H1 (cell line): ENCODE measurements around the gene DIP2C. TPM values are rescaled to one million over a fixed set of nuclear protein-coding genes. Genes with fewer than 3 reads are reported as not detected.

Experiments used
- CTCF ChIA-PET: fragments of 300-600 bp; sonication (Branson Sonifier 250); formaldehyde crosslinking; loops from one replicate; lab custom pipeline; 2021; ENCODE audit not compliant: partially characterized antibody; lab: Charles Lee
- POLR2A ChIA-PET: fragments of 300-600 bp; sonication (Branson Sonifier 250); formaldehyde crosslinking; loops from one replicate; lab custom pipeline; 2021; ENCODE audit warnings: inconsistent platforms; ENCODE audit not compliant: partially characterized antibody; lab: Charles Lee
- DNase-seq, 2 experiments: peaks; one replicate each; pipeline versions ENCODE4 v3.0.0 to v3.0.0-alpha.2; 2010 to 2022; ENCODE audit warnings: low spot score in 2 of 2, low read depth in 1 of 2, mixed read lengths in 1 of 2
- FAIRE-seq: peaks from 2 replicates; lab custom pipeline; 2011; peaks lifted over from hg19 to GRCh38; lab: Jason Lieb, UNC
- H2AFZ ChIP-seq: 2 replicates; pipeline ENCODE4 v1.8.1; 2012; ENCODE audit warnings: low read length, inconsistent platforms
- H2AK5ac ChIP-seq: 2 replicates; pipeline ENCODE4 v1.6.1; 2013; ENCODE audit warnings: low read depth, low read length
- H2BK120ac ChIP-seq: replicated peaks from 2 replicates; pipeline ENCODE3; 2013; ENCODE audit warnings: low read depth, low read length, inconsistent platforms
- H2BK12ac ChIP-seq: 2 replicates; pipeline ENCODE4 v1.6.1; 2013; ENCODE audit warnings: low read depth, low read length
- H2BK15ac ChIP-seq: 2 replicates; pipeline ENCODE4 v1.6.1; 2013; ENCODE audit warnings: low read length
- H2BK20ac ChIP-seq: 2 replicates; pipeline ENCODE4 v1.6.1; 2013; ENCODE audit warnings: low read length
- H2BK5ac ChIP-seq: 2 replicates; pipeline ENCODE4 v1.6.1; 2013; ENCODE audit warnings: low read depth, low read length
- H3K14ac ChIP-seq: 2 replicates; pipeline ENCODE4 v1.6.1; 2013; ENCODE audit warnings: inconsistent platforms; ENCODE audit not compliant: insufficient read length
- H3K18ac ChIP-seq: 2 replicates; pipeline ENCODE4 v1.6.1; 2013; ENCODE audit warnings: low read length; ENCODE audit errors: extremely low read depth
- H3K23ac ChIP-seq: 2 replicates; pipeline ENCODE4 v1.6.1; 2013; ENCODE audit warnings: inconsistent platforms; ENCODE audit not compliant: insufficient read length
- H3K23me2 ChIP-seq: 2 replicates; pipeline ENCODE4 v1.6.1; 2013; ENCODE audit warnings: low read depth, low read length
- H3K27ac ChIP-seq: 2 replicates; pipeline ENCODE4 v1.6.1; 2011; ENCODE audit warnings: low read depth, low read length, inconsistent platforms
- H3K27me3 ChIP-seq, 4 experiments: replicated peaks in 1 of 4; 1 replicate in 1 of 4; 2 replicates in 3 of 4; pipeline versions ENCODE4 v1.6.1 to v1.8.1; 2011 to 2013; ENCODE audit warnings: low read length in 3 of 4, mild to moderate bottlenecking in 3 of 4, inconsistent platforms in 2 of 4, mixed read lengths in 2 of 4, moderate library complexity in 1 of 4; ENCODE audit not compliant: control insufficient read depth in 3 of 4, insufficient read depth in 3 of 4; ENCODE audit errors: extremely low read depth in 1 of 4
- H3K36me3 ChIP-seq, 4 experiments: 2 replicates each; pipeline versions ENCODE4 v1.6.1 to v1.8.1; 2011 to 2013; ENCODE audit warnings: mild to moderate bottlenecking in 4 of 4, low read length in 3 of 4, moderate library complexity in 2 of 4, control low read depth in 1 of 4, inconsistent platforms in 1 of 4; ENCODE audit not compliant: insufficient read depth in 4 of 4, control insufficient read depth in 2 of 4
- H3K4ac ChIP-seq: replicated peaks from 2 replicates; pipeline ENCODE3; 2013; ENCODE audit warnings: low read length, low read depth, mixed read lengths, inconsistent platforms; ENCODE audit not compliant: insufficient read length
- H3K4me1 ChIP-seq, 4 experiments: replicated peaks in 1 of 4; 1 replicate in 1 of 4; 2 replicates in 3 of 4; pipeline versions ENCODE4 v1.6.1 to v1.8.1; 2011 to 2013; ENCODE audit warnings: low read length in 3 of 4, inconsistent platforms in 2 of 4, mixed read lengths in 1 of 4; ENCODE audit not compliant: insufficient read depth in 4 of 4, control insufficient read depth in 3 of 4
- H3K4me2 ChIP-seq, 2 experiments: 2 replicates each; pipeline versions ENCODE4 v1.6.1 to v1.8.1; 2011 to 2013; ENCODE audit warnings: low read depth in 2 of 2, low read length in 2 of 2, control low read depth in 1 of 2, inconsistent platforms in 1 of 2, mild to moderate bottlenecking in 1 of 2; ENCODE audit not compliant: insufficient read depth in 1 of 2
- H3K4me3 ChIP-seq, 4 experiments: fragments of 200-600, 300-600 bp in 1 of 4; sonication (generic), shearing (Covaris generic), sonication (Bioruptor Twin) in 1 of 4; 2 replicates each; pipeline versions ENCODE4 v1.5.1 to v1.8.1; 2011 to 2016; ENCODE audit warnings: low read length in 4 of 4, low read depth in 3 of 4, control low read depth in 2 of 4, inconsistent platforms in 2 of 4, mild to moderate bottlenecking in 2 of 4, mixed read lengths in 1 of 4, moderate library complexity in 1 of 4; ENCODE audit not compliant: insufficient read depth in 2 of 4; ENCODE audit errors: extremely low read depth in 1 of 4
- H3K56ac ChIP-seq: replicated peaks from 2 replicates; pipeline ENCODE3; 2013; ENCODE audit warnings: low read depth, mild to moderate bottlenecking, mixed read lengths, low read length, inconsistent platforms; ENCODE audit not compliant: insufficient read length
- H3K79me1 ChIP-seq: 2 replicates; pipeline ENCODE4 v1.6.1; 2013; ENCODE audit warnings: low read depth, low read length, control low read depth
- H3K79me2 ChIP-seq, 2 experiments: 2 replicates each; pipeline versions ENCODE4 v1.6.1 to v1.8.1; 2012 to 2013; ENCODE audit warnings: low read length in 2 of 2, mild to moderate bottlenecking in 2 of 2, inconsistent platforms in 1 of 2; ENCODE audit not compliant: insufficient read depth in 2 of 2, control insufficient read depth in 1 of 2
- H3K9ac ChIP-seq, 4 experiments: replicated peaks in 1 of 4; 1 replicate in 1 of 4; 2 replicates in 3 of 4; pipeline versions ENCODE4 v1.6.1 to v1.8.1; 2011 to 2013; ENCODE audit warnings: low read depth in 3 of 4, low read length in 3 of 4, control low read depth in 2 of 4, mild to moderate bottlenecking in 2 of 4, moderate library complexity in 2 of 4, inconsistent platforms in 1 of 4; ENCODE audit errors: extremely low read depth in 1 of 4
- H3K9me3 ChIP-seq, 2 experiments: 2 replicates each; pipeline versions ENCODE4 v1.6.1 to v1.8.1; 2012 to 2013; ENCODE audit warnings: mild to moderate bottlenecking in 2 of 2, moderate library complexity in 2 of 2, control low read depth in 1 of 2, inconsistent platforms in 1 of 2, low read depth in 1 of 2, low read length in 1 of 2, mixed read lengths in 1 of 2; ENCODE audit not compliant: insufficient read depth in 2 of 2
- H4K20me1 ChIP-seq, 2 experiments: replicated peaks in 1 of 2; 2 replicates each; pipeline versions ENCODE3 to v1.8.1; 2011 to 2013; ENCODE audit warnings: inconsistent platforms in 2 of 2, low read length in 2 of 2, mild to moderate bottlenecking in 1 of 2; ENCODE audit not compliant: insufficient read depth in 2 of 2, control insufficient read depth in 1 of 2
- H4K5ac ChIP-seq: 2 replicates; pipeline ENCODE4 v1.6.1; 2013; ENCODE audit warnings: low read length, low read depth, mixed read lengths, inconsistent platforms; ENCODE audit not compliant: insufficient read length
- H4K8ac ChIP-seq: 2 replicates; pipeline ENCODE4 v1.8.0; 2013; ENCODE audit warnings: mild to moderate bottlenecking, moderate library complexity, low read length, inconsistent platforms; ENCODE audit not compliant: insufficient read depth; ENCODE audit errors: extremely low read depth
- H4K91ac ChIP-seq: replicated peaks from 2 replicates; pipeline ENCODE3; 2013; ENCODE audit warnings: low read length, mixed read lengths, inconsistent platforms; ENCODE audit not compliant: insufficient read length
- CREB1 ChIP-seq: IDR thresholded peaks from 2 replicates; pipeline ENCODE4 v1.6.1; 2012; ENCODE audit warnings: inconsistent platforms
- GTF2F1 ChIP-seq: IDR thresholded peaks from 2 replicates; pipeline ENCODE4 v1.6.1; 2012; ENCODE audit warnings: low read depth, low read length, improper control_type of control experiment, borderline replicate concordance
- PHF8 ChIP-seq: fragments of 200-600 bp; sonication (generic); conservative IDR thresholded peaks from 2 replicates; pipeline ENCODE4 v1.7.1; 2012; ENCODE audit warnings: low read depth, mild to moderate bottlenecking, inconsistent platforms, low read length, moderate library complexity
- TAF7 ChIP-seq: optimal IDR thresholded peaks from 2 replicates; pipeline ENCODE3; 2011; ENCODE audit warnings: low read depth, mild to moderate bottlenecking, inconsistent platforms, low read length, moderate library complexity, borderline replicate concordance
- WGBS, 2 experiments: shearing (Covaris generic) in 1 of 2; methylation state at CpG; one replicate each; pipeline versions ENCODE4 v1.1.6 to v1.1.7; 2013 to 2015; ENCODE audit warnings: low lambda C conversion rate in 2 of 2, mixed read lengths in 2 of 2, inconsistent platforms in 1 of 2, low coverage in 1 of 2, missing lambda C conversion rate in 1 of 2; ENCODE audit not compliant: insufficient replicate concordance in 2 of 2, insufficient coverage in 1 of 2, insufficient read length in 1 of 2; ENCODE audit errors: extremely low coverage in 1 of 2, missing lambda C conversion rate in 1 of 2; 5-methylcytosine and 5-hydroxymethylcytosine counted together
- polyA plus RNA-seq, 7 experiments: library from polyadenylated mRNA; depleted of rRNA in 3 of 7; stranded (reverse) in 5 of 7; unstranded in 2 of 7; fragments of >200 nt in 5 of 7; fragments of 200-250 nt in 2 of 7; gene quantifications; 1 replicate in 5 of 7; 2 replicates in 1 of 7; 4 replicates in 1 of 7; pipeline versions ENCODE4 v1.2.1 to v1.2.3, GENCODE V29; 2011 to 2013; ENCODE audit warnings: missing spikeins in 2 of 7, mixed read lengths in 2 of 7
- total RNA-seq: library from RNA; stranded (reverse); fragmentation: NEBNext Ultra II Directional; extraction: Animal tissue kit (Norgen Biotek cat#: 25700); gene quantifications from 2 replicates; pipeline ENCODE4 v1.2.1, GENCODE V29; 2021

The DIP2C gene
- total and polyA plus RNA-seq, 2 of the 8 experiments (the other 6 are each of a cell fraction or from before 2014, with no cell fraction given): 3.8 to 9.3 TPM

GRCh38 chr10:621513-621912 lies 68.0 kb downstream of the DIP2C start:
- H2BK20ac ChIP-seq: no peak overlapping the region
- peaks cover 0 to 7% of the 10 kb centered on the region in 2 experiments; a peak in 1 of 4 replicates for H3K79me2 ChIP-seq
- TF ChIP-seq CREB1 (no peak), PHF8 (no peak), GTF2F1 (no peak), TAF7 (no peak)
- H3K36me3 ChIP-seq: no peaks in the 10 kb centered on the region
- no peak for DNase-seq
- no peak overlapping the region for H2AK5ac ChIP-seq
- H3K18ac ChIP-seq: no peak overlapping the region
- H2BK15ac ChIP-seq: no peak overlapping the region
- no peak overlapping the region for H3K56ac ChIP-seq
- H2BK120ac ChIP-seq: no peak overlapping the region
- H3K14ac ChIP-seq: no peak overlapping the region
- no peak overlapping the region for H4K91ac ChIP-seq
- no peaks in the 10 kb centered on the region for H3K9me3 ChIP-seq
- H3K23me2 ChIP-seq: no peaks in the 10 kb centered on the region
- peaks cover 8 to 21% of the 10 kb centered on the region in 2 experiments for H4K20me1 ChIP-seq
- ChIA-PET POLR2A (interaction anchor here (0.6 kb wide), 1 partner anchor 510 kb away, joined by 3 read pairs; no protein-coding TSS in a partner anchor), CTCF (no interaction called here)
- peaks cover 9% of the 10 kb centered on the region; the same call in 1 of the 2 replicates for H3K79me1 ChIP-seq
- H3K4ac ChIP-seq: no peak overlapping the region
- no peak overlapping the region for H3K23ac ChIP-seq
- H3K4me2 ChIP-seq: no peak overlapping the region
- H2BK5ac ChIP-seq: no peak overlapping the region
- H3K27me3 ChIP-seq: no peaks in the 10 kb centered on the region
- FAIRE-seq: no peak
- H3K9ac ChIP-seq: no peak overlapping the region
- H3K4me1 ChIP-seq: peaks cover 5 to 25% (median 20%) of the 10 kb centered on the region in 4 experiments
- no peak overlapping the region for H3K4me3 ChIP-seq
- H3K27ac ChIP-seq: no peak overlapping the region
- no peak overlapping the region for H4K5ac ChIP-seq
- 92% methylated on average over 12 of the region's 13 CpGs; no CpG with 5 or more reads in 1 of the 2 experiments for WGBS, 2 experiments
- H2AFZ ChIP-seq: no peak overlapping the region
- H4K8ac ChIP-seq: no peak overlapping the region; the same call in none of the 2 replicates
- H2BK12ac ChIP-seq: no peak overlapping the region
